ENCODE measurements around the gene BIRC5.

DNA sequence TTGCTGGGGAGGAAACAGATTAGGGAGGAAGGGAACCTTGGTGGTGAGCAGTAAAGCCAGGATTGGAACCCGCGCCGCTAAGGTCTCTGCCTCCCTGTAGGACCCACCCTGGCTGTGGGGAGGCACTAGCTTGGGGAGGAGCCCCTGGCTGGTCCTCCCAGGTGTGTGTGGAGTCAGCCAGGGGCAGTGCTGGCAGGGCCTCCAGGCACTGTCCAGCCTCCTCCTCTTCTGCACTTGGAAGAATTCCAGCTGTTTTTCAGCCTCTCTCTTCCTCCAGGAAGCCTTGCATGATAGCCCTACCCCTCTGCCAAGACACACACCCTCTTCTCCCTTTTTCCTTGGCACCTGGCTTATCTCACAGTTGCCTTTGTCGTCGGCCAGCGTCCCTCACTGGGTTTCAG, 52.2 kb downstream of the BIRC5 start:
- no peak for TF ChIP-seq CTCF (IDR thresholded peaks at IDR 0.05 in 4 of 5, conservative IDR thresholded peaks at IDR 0.05 in 1 of 5)
- TF ChIP-seq POLR2A (IDR thresholded peaks at IDR 0.05): no peak

All from gastrocnemius medialis (tissue), 4 donors.